GM21515 (cell line): Measurements from ENCODE around the gene KDM7A.
"Not testable (repeated sequence)": the region's sequence is repeated elsewhere in the genome, so short reads cannot be mapped to it uniquely, and the experiment has no call there.

Experiments used
- ATAC-seq: cut with Tn5 transposase; IDR thresholded peaks from one replicate; pipeline ENCODE4 v1.9.1; 2021; ENCODE audit not compliant: unreplicated experiment

The KDM7A gene

DNA sequence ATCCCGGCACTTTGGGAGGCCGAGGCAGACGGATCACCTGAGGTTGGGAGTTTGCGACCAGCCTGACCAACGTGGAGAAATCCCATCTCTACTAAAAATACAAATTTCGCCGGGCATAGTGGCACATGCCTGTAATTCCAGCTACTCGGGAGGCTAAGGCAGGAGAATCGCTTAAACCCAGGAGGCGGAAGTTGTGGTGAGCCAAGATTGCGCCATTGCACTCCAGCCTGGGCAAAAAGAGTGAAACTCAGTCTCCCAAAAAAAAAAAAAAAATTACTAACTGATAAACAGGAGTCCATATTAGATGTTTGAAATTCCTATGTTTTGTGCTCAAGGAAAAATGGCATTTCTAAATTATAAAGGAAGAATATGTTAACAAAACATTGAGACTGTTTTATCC lies 14.7 kb downstream of the KDM7A start:
- ATAC-seq = not testable (repeated sequence)

DNA sequence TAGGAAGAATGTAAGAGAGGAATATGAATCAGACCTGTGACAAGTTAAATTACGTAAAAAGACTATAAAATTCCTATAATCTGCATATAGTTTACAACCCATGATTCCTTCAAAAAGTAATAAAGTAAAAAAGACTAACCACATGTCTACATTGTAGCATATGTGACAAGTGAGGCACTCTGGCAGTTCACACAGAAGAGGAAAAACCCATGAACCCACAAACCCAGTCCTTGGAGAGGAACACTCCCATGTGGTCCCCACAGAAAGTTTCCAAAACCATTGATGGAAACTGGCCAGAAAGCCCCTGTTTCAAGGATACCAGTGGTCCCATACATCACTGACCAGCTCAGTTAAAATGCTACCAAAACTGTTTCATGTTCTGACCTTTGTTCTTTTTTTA lies 15.7 kb downstream of the KDM7A start:
- no peak for ATAC-seq

DNA sequence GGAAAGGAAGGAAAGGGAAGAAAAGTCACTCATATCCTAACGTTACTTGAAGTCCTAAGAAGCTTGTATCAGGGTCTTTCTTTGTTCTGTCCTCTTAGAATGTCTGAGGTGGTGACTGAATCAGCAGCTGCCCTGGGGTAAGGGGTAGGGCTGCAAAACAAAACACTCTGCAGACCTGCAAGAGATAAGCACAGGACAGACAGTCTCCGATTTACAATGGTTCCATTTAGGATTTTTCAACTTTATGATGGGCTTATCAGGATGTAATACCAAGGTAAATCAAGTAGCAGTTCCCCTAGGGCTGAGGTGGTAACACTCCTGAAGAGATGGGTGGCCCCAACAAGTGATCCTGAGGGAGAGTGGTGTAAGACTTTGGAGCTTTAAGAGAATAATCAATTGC lies 16.5 kb downstream of the KDM7A start:
- no peak for ATAC-seq

DNA sequence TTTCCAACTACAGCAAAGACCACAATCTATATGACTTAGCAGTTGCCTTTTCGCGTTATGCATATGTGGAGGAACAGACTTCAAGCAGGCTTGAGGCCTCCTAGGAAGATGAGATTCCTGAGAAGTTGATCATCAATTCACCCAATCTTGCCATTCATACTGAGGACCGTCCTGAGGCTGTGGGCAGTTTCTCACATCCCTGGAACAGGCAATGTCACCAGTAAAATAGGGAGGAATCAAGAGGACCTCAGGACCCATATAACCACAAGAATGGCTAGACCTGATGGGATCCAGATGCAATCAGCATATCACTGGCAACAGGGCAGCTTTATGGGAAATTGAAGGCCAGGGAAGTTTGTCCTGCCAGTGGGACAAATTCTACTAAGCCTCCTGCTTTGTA lies 17.3 kb downstream of the KDM7A start:
- no peak for ATAC-seq

- no peak for ATAC-seq
These were observed 20.2 kb downstream of the KDM7A start for GRCh38 chr7:140156460-140157080.

- no peak for ATAC-seq
These were observed 21.4 kb downstream of the KDM7A start for GRCh38 chr7:140155428-140155827.

DNA sequence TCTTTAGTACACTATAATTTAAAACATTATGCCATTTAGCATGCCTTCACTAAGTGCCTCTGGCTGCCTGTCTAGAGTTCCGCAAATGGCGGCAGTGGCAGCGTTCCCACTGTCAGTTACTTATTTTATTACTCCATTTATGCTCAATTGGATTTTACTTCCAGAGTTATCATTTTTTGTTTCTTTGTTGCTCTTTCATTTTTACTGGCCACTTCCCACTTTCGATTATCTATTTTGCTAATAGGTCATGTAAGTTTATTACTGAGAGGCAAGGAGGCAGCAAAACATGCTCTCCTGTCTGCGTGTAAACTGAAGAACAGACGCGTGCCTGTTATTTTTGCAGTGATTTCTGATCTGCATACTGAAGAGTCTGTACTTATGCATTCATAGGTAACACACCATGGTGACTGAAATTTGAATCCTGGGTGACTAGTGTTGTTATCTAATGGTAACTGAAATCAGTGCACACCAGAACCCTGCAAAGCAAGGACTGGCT lies 23.1 kb downstream of the KDM7A start:
- no peak for ATAC-seq

DNA sequence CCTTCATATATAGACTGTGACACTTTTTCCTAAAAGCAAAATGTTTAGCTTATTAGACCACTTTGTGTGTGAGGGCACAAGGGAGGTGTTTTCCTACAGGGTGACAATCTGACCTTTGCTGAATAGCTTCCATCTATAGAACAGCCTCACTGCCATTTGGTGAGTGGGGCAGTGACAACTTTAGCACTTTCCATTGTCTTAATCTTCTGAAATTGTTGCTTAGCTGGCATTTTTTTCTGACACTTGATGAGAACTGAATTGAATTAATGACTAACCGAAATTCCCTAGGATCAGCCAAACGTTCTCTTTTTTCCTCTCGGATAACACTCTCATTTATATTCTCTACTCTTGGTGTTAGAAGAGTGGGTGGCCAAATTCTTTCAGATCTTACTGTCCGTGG lies 30.2 kb downstream of the KDM7A start:
- no peak for ATAC-seq

GRCh38 chr7:140145709-140146108 lies 31.1 kb downstream of the KDM7A start:
- no peak for ATAC-seq

GRCh38 chr7:140144821-140145220 lies 32.0 kb downstream of the KDM7A start:
- no peak for ATAC-seq

- no peak for ATAC-seq
These were observed 32.8 kb downstream of the KDM7A start for GRCh38 chr7:140143997-140144396.

- ATAC-seq = no peak
These were observed 34.8 kb downstream of the KDM7A start for GRCh38 chr7:140142031-140142430.

- ATAC-seq = no peak
These were observed 35.5 kb downstream of the KDM7A start for GRCh38 chr7:140141256-140141655.

- no peak for ATAC-seq
These were observed 39.7 kb downstream of the KDM7A start for GRCh38 chr7:140137078-140137477.

DNA sequence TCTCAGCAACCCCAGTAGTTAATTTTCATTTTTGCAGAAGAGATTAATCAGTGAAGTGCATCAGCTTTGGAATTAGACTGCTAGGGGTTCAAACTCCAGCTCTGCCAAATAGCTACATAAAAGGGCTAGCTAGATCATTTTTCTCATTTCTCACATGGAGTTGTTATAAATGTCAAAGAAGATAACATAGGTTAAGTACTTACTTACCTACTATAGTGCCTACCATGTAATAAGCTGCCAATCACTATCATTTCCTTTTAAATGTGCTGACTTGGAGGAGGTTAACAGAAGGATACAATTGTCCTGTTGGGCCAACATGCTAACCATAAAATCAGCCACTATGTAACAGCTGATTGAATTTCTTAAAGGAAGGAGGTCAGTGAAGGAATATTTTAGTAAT lies 40.7 kb downstream of the KDM7A start:
- ATAC-seq = no peak

DNA sequence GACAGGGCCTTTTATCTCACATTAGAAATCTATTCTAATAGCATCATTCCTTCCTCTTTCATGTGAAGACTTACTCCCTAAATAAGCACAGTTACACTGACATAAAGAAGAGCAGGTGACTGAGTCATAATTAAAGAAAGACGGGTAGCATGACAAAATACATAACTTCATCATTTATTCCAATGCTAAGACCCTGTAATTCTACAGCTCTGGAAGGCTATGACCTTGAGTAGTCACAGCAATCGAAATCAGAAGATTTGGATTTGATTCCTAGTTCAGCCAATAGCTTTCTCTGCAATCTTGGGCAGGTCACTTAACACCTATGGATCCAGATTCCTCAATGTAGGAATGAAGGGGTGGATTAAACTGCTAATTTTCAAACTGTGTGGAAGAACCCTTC lies 42.7 kb downstream of the KDM7A start:
- no peak for ATAC-seq

DNA sequence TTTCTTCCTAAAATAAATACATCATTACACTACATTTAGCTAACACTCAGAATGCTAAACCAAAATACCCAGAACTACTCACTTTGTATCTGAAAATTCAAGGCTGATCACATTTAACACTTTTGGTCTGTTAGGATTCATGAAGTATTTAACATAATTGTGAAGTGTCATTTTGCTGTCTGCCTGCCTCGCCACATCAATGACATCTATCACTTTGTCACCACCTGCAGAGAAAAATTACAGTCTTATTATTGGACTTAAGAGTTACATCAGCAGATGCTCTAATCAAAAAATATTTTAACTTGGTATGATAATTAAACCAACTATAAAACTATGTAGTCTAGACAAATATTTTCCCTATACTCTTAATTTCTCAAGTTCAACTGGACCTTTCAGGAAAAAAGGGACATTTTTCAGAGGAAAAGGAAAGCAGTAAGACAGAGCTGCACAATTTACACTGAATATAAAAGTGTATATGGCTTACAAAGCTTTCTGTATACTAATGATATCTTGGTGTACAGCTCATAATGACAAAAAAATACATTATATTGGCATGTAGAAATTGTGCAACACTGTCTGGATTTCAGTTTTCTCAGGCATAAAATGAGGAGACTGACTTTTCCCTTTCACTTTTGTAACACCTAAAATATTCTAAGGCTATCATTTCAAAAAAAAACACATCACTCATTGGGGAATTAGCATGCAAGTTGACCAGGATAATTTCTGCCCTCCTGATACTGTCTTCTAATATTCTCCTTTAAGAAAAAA lies 49.2 kb downstream of the KDM7A start:
- no peak for ATAC-seq

DNA sequence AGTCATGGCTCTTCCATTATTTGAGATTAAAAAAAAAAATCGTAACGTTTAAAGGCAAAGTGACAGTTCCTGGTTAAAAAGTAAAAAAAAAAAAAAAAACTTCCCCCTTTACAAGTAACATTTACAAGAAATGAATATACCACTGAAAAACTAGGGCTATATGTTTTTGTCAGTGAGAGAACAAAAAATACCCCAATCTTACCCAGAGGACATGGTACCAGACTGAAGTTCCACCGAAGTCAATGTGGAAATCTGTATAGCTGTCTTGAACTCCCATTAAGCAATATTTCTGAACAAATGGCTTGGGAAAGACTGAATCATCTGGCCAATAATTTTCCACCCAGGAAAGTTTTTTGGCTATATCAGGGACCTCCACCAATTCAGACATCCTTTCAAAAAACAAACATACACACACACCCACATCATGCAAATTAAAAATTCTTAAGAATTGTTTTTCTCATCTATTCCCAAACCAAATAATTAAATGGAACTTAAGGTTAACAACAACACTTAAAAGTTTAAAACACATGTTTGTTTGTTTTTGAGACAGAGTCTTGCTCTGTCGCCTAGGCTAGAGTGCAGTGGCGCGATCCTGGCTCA lies 50.2 kb downstream of the KDM7A start:
- ATAC-seq = no peak

- no peak for ATAC-seq
These were observed 53.8 kb downstream of the KDM7A start for GRCh38 chr7:140122965-140123364.

DNA sequence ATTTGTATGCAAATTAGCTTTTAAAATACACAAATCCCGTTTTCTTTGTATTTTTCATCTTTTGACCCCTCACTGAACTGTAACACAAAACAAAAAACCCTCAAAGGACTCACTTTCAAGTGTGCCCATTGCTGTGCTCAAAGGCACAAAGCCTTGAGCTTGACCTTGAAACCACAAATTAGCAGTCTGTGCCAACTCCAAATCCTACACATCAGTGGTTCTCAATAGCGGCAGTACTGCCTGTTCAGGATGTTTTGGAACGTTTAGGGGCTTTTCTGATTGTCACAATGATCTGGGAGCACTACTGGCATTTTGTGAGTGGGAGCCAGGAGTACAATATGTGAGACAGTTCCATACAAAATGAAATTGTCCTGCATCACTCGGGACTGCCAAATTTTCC lies 55.5 kb downstream of the KDM7A start:
- no peak for ATAC-seq

GRCh38 chr7:140114817-140115216 lies 62.0 kb downstream of the KDM7A start:
- not testable (repeated sequence) for ATAC-seq

DNA sequence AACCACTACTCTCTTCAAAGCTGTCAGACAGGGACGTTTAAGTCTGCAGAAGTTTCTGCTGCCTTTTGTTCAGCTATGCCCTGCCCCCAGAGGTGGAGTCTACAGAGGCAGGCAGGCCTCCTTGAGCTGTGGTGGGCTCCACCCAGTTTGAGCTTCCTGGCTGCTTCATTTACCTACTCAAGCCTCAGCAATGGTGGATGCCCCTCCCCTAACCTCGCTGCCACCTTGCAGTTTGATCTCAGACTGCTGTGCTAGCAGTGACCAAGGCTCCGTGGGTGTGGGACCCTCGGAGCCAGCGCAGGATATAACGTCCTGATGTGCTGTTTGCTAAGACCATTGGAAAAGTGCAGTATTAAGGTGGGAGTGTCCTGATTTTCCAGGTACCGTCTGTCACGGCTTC lies 68.0 kb downstream of the KDM7A start:
- not testable (repeated sequence) for ATAC-seq
